Breast epithelium (tissue), 4 donors: ENCODE data around the gene KANSL3. TPM values are rescaled to one million over a fixed set of nuclear protein-coding genes. Genes with fewer than 3 reads are reported as not detected.

ENCODE experiments used
- DNase-seq, 2 donors: peaks; one replicate each; pipeline ENCODE4 v3.0.0-alpha.2; 2019; ENCODE audit warnings: low spot score in 2 of 2
- H3K27ac ChIP-seq, 2 donors: fragments of 200-600 bp; sonication (generic) in 1 of 2; one replicate each; pipeline ENCODE4 v1.5.1; 2016 to 2019; ENCODE audit warnings: mild to moderate bottlenecking in 1 of 2
- H3K27me3 ChIP-seq, 2 donors: fragments of 200-600 bp; sonication (generic) in 1 of 2; one replicate each; pipeline versions ENCODE4 v1.5.1 to v1.6.0; 2017 to 2019; ENCODE audit warnings: control low read depth in 1 of 2, mild to moderate bottlenecking in 1 of 2
- H3K36me3 ChIP-seq: fragments of 200-600 bp; one replicate; pipeline ENCODE4 v1.5.1; 2019
- H3K4me1 ChIP-seq, 2 donors: fragments of 200-600 bp; sonication (generic); one replicate each; pipeline ENCODE4 v1.5.1; 2016 to 2019; ENCODE audit warnings: control low read depth in 1 of 2
- H3K4me3 ChIP-seq, 3 donors: fragments of 200-600 bp; sonication (generic); 1 replicate in 2 of 3; 2 replicates in 1 of 3; pipeline ENCODE4 v1.5.1; 2016 to 2019; ENCODE audit warnings: mild to moderate bottlenecking in 3 of 3, moderate library complexity in 2 of 3
- H3K9me3 ChIP-seq, 2 donors: fragments of 200-600 bp; sonication (generic) in 1 of 2; one replicate each; pipeline ENCODE4 v1.5.1; 2016 to 2019; ENCODE audit warnings: control low read depth in 1 of 2
- CTCF ChIP-seq, 3 donors: fragments of 450-650 bp; IDR thresholded peaks; one replicate each; pipeline ENCODE4 v1.5.1; 2016 to 2017; ENCODE audit warnings: antibody characterized with exemption in 3 of 3, mild to moderate bottlenecking in 3 of 3, moderate library complexity in 3 of 3
- POLR2A ChIP-seq: fragments of 450-650 bp; IDR thresholded peaks from one replicate; pipeline ENCODE4 v1.6.1; 2016; ENCODE audit warnings: antibody characterized with exemption, mild to moderate bottlenecking, moderate library complexity
- POLR2AphosphoS5 ChIP-seq, 3 donors: sonication (generic); formaldehyde crosslinking; IDR thresholded peaks; one replicate each; pipeline ENCODE4 v1.6.1; 2017; ENCODE audit warnings: antibody characterized with exemption in 3 of 3
- intact Hi-C: fragments of 100-400 bp; cut with DNase I; formaldehyde crosslinking; loops from one replicate; pipeline ENCODE4 v1.15.1; 2023; ENCODE audit warnings: low total_unique reads
- total RNA-seq, 3 donors: library from RNA; depleted of rRNA; stranded (reverse); fragments of >200 nt; gene quantifications; one replicate each; pipeline ENCODE4 v1.1.0, GENCODE V29; 2016

The KANSL3 gene
- total RNA-seq, 3 donors from 2014 or later, result 44.2 to 64.1 (median 53.1) TPM

- TF ChIP-seq CTCF (IDR thresholded peaks at IDR 0.05) (no peak), POLR2A (no peak), POLR2AphosphoS5 (IDR thresholded peaks at IDR 0.05) (no peak)
- peak overlapping the region; percentile 52 to 89 for H3K27ac ChIP-seq
- H3K27me3 ChIP-seq, result no peaks in the 10 kb centered on the region
- H3K9me3 ChIP-seq, result peaks cover 0 to 5% of the 10 kb centered on the region in 2 donors
- H3K4me3 ChIP-seq, result no peak overlapping the region
- no peaks in the 10 kb centered on the region for H3K36me3 ChIP-seq
- no peak for DNase-seq
- intact Hi-C loops, result no loop called here
- no peaks in the 10 kb centered on the region for H3K4me1 ChIP-seq
These were observed 25.7 kb upstream of the KANSL3 start for GRCh38 chr2:96663829-96664228.

- Histone ChIP-seq H3K27ac (peak overlapping the region; percentile 28 to 52), H3K9me3 (peaks cover 0 to 5% of the 10 kb centered on the region in 2 donors), H3K27me3 (no peaks in the 10 kb centered on the region), H3K4me1 (no peaks in the 10 kb centered on the region), H3K36me3 (no peaks in the 10 kb centered on the region), H3K4me3 (no peak overlapping the region)
- DNase-seq, result peak in 1 of 2 donors; percentile 34
- TF ChIP-seq CTCF (IDR thresholded peaks at IDR 0.05) (no peak), POLR2AphosphoS5 (IDR thresholded peaks at IDR 0.05) (no peak), POLR2A (no peak)
- intact Hi-C loops, result no loop called here
These were observed 25.1 kb upstream of the KANSL3 start for GRCh38 chr2:96663177-96663576.

DNA sequence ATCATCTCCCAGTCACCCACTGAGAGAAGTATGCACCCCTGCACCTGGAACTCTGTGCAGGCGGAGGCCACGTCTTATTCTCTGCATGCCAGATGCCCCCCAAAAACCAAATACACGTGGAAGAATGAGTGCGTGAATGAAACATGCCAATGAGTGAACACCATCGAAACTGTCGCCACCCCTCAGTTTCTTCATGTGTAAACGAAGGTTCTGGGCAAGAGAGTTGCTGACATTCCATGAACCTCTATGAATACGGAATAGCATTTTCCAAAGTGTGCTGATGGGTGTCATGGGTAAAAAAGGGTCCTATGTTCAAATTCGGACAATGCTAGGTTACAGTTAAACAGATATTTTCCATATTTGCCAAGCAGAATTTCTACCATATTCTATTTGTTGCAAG is 24.2 kb upstream of the KANSL3 start:
- Histone ChIP-seq H3K27ac (no peak overlapping the region), H3K4me1 (no peaks in the 10 kb centered on the region), H3K27me3 (no peaks in the 10 kb centered on the region), H3K9me3 (peaks cover 0 to 5% of the 10 kb centered on the region in 2 donors), H3K4me3 (no peak overlapping the region), H3K36me3 (no peaks in the 10 kb centered on the region)
- no peak for DNase-seq
- TF ChIP-seq POLR2AphosphoS5 (IDR thresholded peaks at IDR 0.05) (no peak), CTCF (IDR thresholded peaks at IDR 0.05) (no peak), POLR2A (no peak)
- intact Hi-C loops, result no loop called here

- H3K27me3 ChIP-seq, result no peaks in the 10 kb centered on the region
These were observed 23.2 kb upstream of the KANSL3 start for GRCh38 chr2:96661324-96661723.

GRCh38 chr2:96656540-96656939 is 18.4 kb upstream of the KANSL3 start:
- intact Hi-C loops, result no loop called here
- Histone ChIP-seq H3K4me1 (no peaks in the 10 kb centered on the region), H3K27ac (no peak overlapping the region), H3K4me3 (no peak overlapping the region), H3K36me3 (no peaks in the 10 kb centered on the region), H3K9me3 (no peaks in the 10 kb centered on the region), H3K27me3 (no peaks in the 10 kb centered on the region)
- DNase-seq, result no peak
- TF ChIP-seq POLR2AphosphoS5 (IDR thresholded peaks at IDR 0.05) (no peak), POLR2A (no peak), CTCF (IDR thresholded peaks at IDR 0.05) (no peak)

More at GRCh38 chr2:96661324-96661723, 23.2 kb upstream of the KANSL3 start:
- H3K4me3 ChIP-seq, result no peak overlapping the region
- H3K36me3 ChIP-seq, result no peaks in the 10 kb centered on the region
- no peaks in the 10 kb centered on the region for H3K4me1 ChIP-seq
- no peak overlapping the region for H3K27ac ChIP-seq
- TF ChIP-seq POLR2A (no peak), CTCF (IDR thresholded peaks at IDR 0.05) (no peak), POLR2AphosphoS5 (IDR thresholded peaks at IDR 0.05) (no peak)
- H3K9me3 ChIP-seq, result peaks cover 0 to 5% of the 10 kb centered on the region in 2 donors
- DNase-seq, result no peak
- intact Hi-C loops, result no loop called here
